ENCODE data around the gene KIF5C.
A peak's percentile ranks its signal among the peaks of the same experiment; 100 is the strongest.

KIF5C gene

DNA sequence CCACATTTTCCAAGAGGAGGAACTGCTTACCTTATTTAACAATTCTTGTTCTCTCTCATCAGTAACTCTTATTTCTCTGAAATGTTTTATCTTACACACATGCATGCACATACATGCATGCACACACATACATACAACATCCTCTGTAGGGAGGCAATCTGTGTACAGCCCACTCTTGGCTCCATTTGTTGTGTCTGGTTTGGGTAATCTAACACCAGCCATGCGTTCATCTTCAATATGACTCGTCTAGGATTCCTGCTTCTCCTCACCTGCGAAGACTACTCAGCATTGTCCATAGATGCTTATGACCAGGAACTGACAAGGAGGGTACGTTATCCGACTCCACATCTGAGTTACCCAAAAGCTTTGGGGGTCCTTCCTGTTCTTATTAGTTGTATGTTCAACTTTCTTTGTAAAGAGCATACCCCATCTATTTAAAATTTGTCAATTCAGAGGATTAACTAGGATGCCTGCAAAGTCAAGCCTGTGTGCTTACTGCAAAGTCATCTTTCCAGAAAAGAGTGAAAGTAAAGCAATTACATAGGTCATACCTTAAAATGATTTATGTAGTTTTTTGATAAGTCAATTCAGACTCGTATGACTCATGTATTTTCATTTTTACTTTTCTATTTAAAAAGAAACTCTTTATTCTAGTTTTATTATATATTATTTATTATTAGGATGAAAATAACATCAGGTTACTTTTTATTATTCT lies 181.7 kb downstream of the KIF5C start:
- DNase-seq, result no peak

DNA sequence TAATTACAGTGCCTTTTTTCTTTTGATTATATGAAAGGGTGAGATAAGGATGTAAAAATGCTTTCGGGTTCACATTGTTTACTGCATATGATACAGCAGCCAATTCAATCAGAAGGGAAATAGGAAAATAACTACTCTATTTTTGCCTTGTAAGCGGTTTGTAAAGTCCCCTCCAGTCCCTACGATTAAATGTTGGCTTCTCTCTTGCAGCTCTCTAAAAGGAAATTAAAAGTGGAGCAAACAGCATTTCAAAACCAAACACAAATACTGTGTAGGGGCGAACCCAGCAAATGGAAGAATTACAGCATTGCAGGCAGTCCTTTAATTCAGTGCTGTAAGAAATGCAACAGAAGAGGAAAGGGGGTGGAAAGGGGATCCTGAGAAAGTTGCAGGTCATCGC lies 182.4 kb downstream of the KIF5C start:
- DNase-seq, result no peak

DNA sequence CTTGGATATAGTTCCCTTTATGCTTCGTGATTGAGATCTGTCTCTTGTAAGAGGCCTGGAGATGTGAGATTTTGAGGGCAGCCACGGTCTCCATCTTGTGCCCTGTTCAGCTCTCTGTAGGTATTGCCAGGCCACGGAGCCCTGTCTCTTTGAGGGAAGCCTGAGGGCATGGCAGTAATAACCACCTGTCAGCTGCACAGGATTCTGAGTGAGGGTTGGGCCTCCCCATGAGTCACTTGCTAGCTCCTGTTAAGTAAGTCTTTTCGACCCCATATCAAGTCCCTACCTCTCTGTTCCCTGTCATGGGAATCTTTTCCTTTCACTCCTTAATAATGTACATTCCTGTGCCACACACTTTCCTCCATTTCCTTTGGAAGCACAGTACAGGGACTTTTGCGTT lies 183.9 kb downstream of the KIF5C start:
- no peak for DNase-seq

DNA sequence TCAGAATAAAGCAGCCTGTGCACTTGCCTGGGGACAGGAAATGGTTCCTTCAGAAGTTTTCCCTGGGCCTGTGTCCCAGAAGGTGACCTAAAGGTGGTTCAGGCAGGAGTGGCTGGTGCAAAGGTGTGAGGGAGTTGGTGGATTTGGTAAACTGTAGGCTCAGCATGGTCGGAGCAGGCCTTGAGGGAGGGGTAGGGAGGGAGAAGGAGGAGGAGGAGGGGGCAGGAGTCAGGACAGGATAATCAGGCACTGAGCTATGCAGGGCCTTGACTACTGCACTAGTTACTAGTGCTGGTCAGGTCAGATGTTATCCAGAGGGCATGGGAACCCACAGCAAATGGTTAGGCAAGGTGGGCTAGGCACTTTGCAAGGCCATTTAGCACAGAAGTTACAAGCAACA lies 184.8 kb downstream of the KIF5C start:
- no peak for DNase-seq

DNA sequence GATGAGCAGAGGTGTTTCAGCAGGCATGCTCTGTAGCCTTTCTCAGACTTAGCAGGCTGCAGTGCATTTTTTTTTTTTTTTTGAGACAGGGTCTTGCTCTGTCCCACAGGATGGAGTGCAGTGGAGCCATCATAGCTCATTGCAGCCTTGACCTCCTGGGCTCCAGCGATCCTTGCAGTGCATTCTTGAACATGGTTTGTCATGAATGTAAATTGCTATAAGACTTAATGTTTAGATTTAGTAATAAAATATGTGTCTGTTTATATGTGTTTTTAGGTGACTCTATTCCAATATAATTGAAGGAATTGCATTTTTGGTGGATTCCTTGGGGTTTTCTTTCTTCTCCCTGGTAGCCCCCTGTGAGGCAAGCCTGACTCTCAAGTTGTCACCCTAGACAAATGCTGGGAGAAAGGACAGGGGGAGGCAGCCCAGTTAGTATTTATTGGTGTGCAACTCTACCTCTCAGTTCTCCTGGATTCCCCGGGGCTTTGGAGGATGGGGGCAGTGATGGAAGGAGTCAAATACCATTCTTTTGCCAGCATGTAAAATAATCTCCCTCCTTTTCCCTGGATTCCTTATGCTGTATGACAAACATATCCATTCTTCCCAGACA lies 186.2 kb downstream of the KIF5C start:
- DNase-seq, result no peak

DNA sequence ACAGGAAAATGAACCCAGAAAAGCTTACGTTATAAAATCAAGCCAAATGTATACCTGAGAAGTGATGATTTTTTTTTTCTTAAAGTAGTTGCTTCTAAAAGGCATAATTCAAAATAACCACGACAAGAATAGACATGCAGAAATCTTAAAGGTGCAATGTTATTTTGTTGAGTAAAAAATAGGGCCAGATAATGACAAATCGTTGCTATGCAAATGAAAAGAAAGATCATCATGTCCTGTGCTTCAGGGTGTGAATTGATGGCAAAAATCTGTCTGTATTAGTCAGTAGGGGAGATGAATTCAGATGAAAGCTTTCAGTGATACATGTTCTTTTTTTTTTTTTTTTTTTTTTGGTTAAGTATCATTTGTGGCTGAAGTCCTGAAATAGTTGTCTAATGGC lies 187.5 kb downstream of the KIF5C start:
- DNase-seq, result no peak

DNA sequence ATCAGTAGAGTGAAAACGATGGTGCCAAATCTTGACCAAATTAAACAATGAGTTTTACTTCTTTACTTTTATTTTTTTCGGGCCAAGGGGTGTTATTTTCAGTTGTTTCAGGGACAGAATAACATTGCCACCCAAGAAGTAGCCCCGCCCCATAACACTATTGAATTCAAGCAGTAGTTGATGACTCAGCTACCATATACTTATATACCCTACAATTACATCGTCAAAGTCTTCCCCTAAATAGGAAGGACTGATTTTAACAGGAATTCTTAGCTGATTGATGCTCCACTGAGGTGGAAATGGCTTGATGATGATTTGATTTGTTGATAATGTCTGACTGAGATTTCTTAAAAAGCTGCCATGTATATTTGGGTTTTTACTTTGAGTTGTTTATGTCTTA lies 188.2 kb downstream of the KIF5C start:
- DNase-seq, result no peak

DNA sequence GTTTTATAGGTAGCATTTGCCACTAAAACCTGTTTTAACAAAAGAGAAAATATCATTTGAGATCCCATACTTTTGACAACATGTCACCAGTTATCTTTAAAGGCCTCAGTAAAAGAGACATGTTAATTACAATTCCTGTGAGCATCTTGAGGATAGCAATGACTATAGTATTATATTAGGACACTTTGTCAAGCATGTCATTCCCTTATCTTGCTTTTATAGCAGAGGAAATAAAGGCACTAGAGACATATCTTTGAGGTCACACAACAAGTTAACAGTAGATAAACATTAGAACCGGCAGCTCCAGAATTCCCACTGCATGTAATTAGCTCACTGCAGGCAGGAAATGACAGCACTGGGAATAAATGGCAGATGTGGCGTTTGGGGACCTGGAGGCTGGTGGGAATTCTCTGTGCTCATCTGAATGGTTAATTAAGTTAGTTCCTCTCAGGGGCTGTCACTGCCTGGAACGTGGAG lies 189.4 kb downstream of the KIF5C start:
- DNase-seq, result peak in 1 of 2 experiments; percentile 20

DNA sequence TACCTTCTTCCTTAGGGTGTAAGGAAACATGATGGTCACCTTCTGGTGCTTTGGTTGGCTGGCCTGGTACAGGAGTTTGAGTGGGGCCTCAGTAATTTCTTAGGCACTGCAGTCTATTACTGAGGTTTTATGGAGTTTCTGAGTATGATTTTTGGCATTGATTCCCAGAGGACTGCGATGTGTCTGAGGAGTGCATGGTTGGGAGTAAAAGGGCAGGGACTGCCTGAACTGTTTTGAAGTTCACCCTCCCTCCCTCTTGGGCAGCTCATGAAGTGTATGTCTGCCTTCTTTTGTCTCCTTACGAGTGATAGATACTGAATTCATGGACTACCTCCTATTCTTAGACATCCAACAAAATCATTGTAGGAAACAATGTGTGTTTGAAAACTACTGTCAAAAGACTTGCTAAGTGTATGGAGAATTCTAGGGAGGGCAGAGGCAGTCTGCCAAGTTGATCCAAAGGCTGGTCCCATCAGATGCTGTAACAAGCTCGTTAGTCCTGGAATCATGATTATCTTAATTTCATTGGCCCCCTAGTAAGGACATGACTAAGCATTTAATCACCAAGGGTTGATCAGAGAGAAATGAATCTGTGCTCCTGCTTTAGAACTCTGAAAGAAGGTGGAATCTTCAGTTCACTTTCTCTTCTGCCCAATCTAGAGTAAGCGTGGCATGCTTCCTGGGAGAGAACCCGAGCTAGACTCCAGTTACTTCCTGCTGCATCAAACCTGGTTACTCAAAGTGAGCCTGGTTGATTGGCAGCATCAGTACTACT lies 190.0 kb downstream of the KIF5C start:
- no peak for DNase-seq

DNA sequence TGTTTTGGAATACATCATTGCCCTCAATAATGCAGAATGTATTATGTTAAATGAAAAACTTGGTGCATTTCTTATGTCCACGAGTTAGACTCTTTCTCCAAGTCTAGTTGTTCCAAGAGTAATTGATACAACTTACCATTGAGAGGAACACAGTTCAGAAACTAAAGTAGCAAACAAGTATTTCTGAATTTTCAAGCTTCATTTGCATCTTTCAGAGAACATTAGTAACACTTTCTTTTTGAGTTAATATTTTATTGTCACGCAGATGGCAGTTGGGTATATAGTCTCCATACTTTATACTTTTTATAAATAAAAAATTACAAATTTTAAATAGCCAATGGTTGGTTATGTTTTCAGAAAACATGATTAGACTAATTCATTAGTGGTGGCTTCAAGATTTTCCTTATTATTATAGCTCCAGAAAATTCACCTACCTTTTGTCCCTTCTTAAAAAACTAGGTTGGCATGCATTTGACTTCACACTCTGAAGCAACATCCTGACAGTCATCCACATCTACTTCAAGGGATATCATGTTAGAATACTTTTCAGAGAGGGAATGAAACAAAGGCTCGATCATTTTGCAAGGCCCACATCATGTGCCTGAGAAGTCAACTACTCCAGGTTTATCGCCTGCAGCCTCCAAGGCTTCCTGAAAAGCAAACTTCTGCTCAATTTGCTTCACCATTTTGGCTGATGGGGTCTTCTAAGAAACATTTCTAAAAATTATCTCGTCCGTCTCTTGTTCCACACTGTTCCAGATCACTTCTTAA lies 193.4 kb downstream of the KIF5C start:
- DNase-seq, result no peak

DNA sequence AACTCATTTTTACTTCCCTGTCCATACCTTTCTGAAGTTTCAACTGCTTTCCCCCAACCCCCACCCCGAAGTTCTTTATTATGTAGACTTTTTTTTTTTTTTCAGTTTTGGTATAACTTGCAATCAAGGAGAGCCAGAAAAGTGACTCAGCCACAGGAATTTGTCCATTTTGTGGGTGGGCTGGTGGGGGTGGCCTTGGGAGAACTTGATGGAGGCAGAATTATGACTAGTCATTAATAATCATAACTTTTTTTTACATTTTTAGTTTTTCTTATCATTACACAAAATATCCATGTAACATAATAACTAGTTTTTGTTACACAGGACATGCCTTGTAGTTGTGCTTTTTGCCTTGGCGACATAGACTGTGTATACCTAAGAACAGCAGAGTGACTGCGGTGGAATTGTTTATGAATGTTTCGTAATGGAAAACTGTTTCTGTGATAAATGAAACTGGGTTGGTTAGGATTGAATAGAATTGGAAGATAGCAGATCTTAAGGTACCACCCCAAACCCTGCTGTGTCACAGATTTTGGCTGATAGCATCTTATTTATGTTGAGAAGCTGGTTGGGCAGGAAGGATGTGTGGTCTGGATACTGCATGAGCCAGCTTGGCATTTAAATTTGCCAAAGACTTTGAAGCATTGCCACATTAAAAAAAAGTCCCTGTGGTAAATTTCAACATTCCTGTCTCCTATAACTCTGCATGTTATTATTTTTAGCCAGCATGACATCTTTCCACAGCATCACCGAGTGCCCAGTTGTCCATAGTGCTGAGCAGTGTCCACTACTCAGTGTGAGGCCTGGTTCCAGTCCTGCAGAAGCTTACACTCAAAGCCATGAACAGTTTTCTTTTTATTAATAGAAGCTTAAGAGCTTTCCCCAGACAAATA lies 194.2 kb downstream of the KIF5C start:
- DNase-seq, result no peak

DNA sequence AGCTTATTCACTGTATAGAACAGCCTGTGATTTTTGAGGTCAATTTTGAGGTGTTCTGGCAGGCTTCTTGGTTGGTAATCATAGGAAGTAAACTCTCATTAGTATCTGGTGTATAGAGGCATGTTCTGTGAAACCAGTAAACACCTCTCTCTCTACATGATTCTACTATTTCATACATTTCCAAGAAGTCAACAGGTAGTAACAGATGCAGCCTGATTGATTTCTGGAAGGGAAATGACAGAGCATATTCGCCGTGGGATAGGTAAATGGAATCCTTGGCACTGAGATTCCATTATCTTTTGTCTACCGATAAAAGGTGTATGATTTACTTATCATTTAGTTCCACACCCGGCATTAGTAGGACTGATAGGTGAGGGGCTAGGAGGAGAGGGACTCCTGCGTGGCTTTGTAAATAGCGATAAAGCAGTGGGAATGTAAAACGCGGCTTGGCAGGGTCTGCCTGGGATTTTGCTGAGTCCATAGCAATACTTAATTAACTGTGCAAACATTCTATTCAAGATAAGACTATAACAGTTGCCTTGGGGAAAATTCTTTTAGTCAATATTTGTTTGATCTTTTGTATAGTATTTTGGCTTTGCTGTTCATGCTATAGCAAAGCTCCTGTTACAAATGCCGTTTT lies 195.8 kb downstream of the KIF5C start:
- DNase-seq, result peak; percentile 50 to 76

DNA sequence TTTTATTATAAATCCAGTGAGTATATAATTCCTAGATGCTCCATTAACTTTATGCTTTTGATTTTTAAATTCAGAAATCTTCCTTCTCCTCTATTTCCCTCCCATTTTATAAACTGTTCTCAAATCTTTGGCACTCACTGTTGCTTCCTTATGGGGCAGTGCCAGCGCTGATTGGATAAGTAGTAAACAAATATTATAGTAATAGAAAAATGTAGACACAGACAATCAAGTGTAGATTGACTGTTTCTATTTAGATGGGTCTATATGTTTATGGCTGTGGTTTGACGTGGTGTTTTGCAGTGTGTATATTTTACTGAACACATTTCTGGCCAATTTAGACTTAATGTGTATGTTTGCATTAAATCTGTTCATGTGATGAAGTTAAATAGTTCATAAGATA lies 200.1 kb downstream of the KIF5C start:
- DNase-seq, result no peak

DNA sequence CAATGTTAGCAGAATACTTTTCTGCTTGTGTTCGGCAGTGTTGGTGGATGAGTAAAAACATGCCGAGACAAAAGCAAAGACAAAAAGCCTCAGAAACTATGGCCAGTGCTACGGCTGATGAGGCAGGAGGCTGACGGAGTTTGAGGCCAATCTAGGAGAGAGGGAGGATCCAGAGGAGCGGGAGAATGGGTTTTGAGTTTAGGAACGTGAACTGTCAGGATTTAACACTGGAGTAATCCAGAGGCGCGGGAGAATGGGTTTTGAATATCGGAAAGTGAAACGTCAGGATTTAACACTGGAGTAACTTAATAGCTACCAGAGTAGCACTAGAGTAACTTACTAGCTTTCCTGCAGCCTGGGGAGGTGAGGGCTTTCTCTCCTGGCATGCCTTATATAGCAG lies 200.8 kb downstream of the KIF5C start:
- DNase-seq, result no peak
